Ascending aorta (tissue), 2 donors: ENCODE data around the gene TMEM61. TPM values are rescaled to one million over a fixed set of nuclear protein-coding genes. Genes with fewer than 3 reads are reported as not detected.

Experiments
- DNase-seq, 2 donors: peaks; one replicate each; pipeline ENCODE4 v3.0.0-alpha.2; 2019; ENCODE audit warnings: low spot score in 2 of 2
- H3K27ac ChIP-seq, 2 donors: fragments of 200-600 bp; sonication (generic); one replicate each; pipeline ENCODE4 v1.5.1; 2016 to 2017; ENCODE audit warnings: mild to moderate bottlenecking in 1 of 2
- H3K27me3 ChIP-seq: fragments of 200-600 bp; sonication (generic); one replicate; pipeline ENCODE4 v1.5.1; 2017
- H3K36me3 ChIP-seq, 2 donors: fragments of 200-600 bp; sonication (generic); one replicate each; pipeline ENCODE4 v1.5.1; 2016
- H3K4me1 ChIP-seq, 2 donors: fragments of 200-600 bp; sonication (generic); one replicate each; pipeline ENCODE4 v1.5.1; 2016 to 2017; ENCODE audit warnings: mild to moderate bottlenecking in 1 of 2
- H3K4me3 ChIP-seq, 2 donors: fragments of 200-600 bp; sonication (generic); one replicate each; pipeline ENCODE4 v1.5.1; 2016 to 2017; ENCODE audit warnings: mild to moderate bottlenecking in 1 of 2
- H3K9me3 ChIP-seq, 2 donors: fragments of 200-600 bp; sonication (generic); one replicate each; pipeline ENCODE4 v1.5.1; 2016
- CTCF ChIP-seq, 3 experiments: fragments of 200-600 bp in 2 of 3; fragments of 450-650 bp in 1 of 3; sonication (generic) in 2 of 3; IDR thresholded peaks; one replicate each; pipeline ENCODE4 v1.5.1; 2016 to 2019; ENCODE audit warnings: antibody characterized with exemption in 3 of 3, mild to moderate bottlenecking in 1 of 3, moderate library complexity in 1 of 3
- intact Hi-C: fragments of 100-400 bp; cut with DNase I; formaldehyde crosslinking; loops from one replicate; pipeline ENCODE4 v1.15.1; 2023
- total RNA-seq: library from RNA; depleted of rRNA; stranded (reverse); fragments of >200 nt; gene quantifications from one replicate; pipeline ENCODE4 v1.1.0, GENCODE V29; 2016

Gene TMEM61
- total RNA-seq, 1 donor from 2014 or later, result not detected

- no peak for TF ChIP-seq CTCF (IDR thresholded peaks at IDR 0.05)
- Histone ChIP-seq H3K9me3 (no peaks in the 10 kb centered on the region), H3K27ac (no peak overlapping the region), H3K27me3 (no peaks in the 10 kb centered on the region), H3K4me1 (peaks cover 0 to 11% of the 10 kb centered on the region in 2 donors), H3K4me3 (no peak overlapping the region), H3K36me3 (no peaks in the 10 kb centered on the region)
- intact Hi-C loops, result no loop called here
- peak in 1 of 2 donors; percentile 22 for DNase-seq
Measured at GRCh38 chr1:54971317-54971791, 9.1 kb upstream of the TMEM61 start.

DNA sequence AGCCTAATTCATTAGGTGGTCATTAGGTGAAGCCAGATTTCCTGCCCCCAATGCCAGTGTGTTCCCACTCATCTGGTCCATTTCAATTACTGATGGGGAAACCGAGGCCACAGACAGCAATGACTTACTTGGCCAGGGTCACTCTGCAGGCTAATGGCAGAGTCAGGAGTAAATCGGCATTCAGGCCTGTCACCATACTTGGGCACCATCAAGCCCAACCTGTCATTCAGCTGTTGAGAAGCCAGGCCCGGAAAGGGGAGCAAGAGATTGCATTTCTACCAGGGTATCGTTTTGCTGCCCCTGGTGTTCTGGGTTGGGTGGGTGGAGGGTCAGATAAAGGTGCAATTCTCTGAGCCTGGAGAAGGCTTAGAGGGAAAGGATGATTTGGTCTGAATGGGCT lies 8.0 kb upstream of the TMEM61 start:
- Histone ChIP-seq H3K27me3 (no peaks in the 10 kb centered on the region), H3K36me3 (no peaks in the 10 kb centered on the region), H3K4me3 (peak overlapping the region in 1 of 2 donors; percentile 1), H3K27ac (peak overlapping the region; percentile 77 to 83), H3K4me1 (peaks cover 0 to 15% of the 10 kb centered on the region in 2 donors), H3K9me3 (no peaks in the 10 kb centered on the region)
- peak in 1 of 2 donors; percentile 39 for DNase-seq
- TF ChIP-seq CTCF (IDR thresholded peaks at IDR 0.05), result no peak
- intact Hi-C loops, result no loop called here

GRCh38 chr1:54973205-54973921 lies 7.1 kb upstream of the TMEM61 start:
- intact Hi-C loops, result loop anchor here (1.0 kb wide), 1 partner anchor 23 kb away; no protein-coding TSS in a partner anchor
- peaks cover 0 to 15% of the 10 kb centered on the region in 2 donors for H3K4me1 ChIP-seq
- no peaks in the 10 kb centered on the region for H3K36me3 ChIP-seq
- peak overlapping the region in 1 of 2 donors; percentile 1 for H3K4me3 ChIP-seq
- TF ChIP-seq CTCF (IDR thresholded peaks at IDR 0.05), result peak in 2 of 3 experiments; percentile 42 to 47
- no peaks in the 10 kb centered on the region for H3K27me3 ChIP-seq
- DNase-seq, result peak in 1 of 2 donors; percentile 84
- H3K27ac ChIP-seq, result peak overlapping the region; percentile 77 to 83
- H3K9me3 ChIP-seq, result no peaks in the 10 kb centered on the region

- Histone ChIP-seq H3K27ac (no peak overlapping the region), H3K4me1 (peaks cover 0 to 20% of the 10 kb centered on the region in 2 donors), H3K9me3 (no peaks in the 10 kb centered on the region), H3K36me3 (no peaks in the 10 kb centered on the region), H3K27me3 (no peaks in the 10 kb centered on the region), H3K4me3 (no peak overlapping the region)
- intact Hi-C loops, result no loop called here
- no peak for TF ChIP-seq CTCF (IDR thresholded peaks at IDR 0.05)
- peak in 1 of 2 donors; percentile 16 for DNase-seq
Measured at GRCh38 chr1:54975356-54976108, 4.9 kb upstream of the TMEM61 start.

- no peaks in the 10 kb centered on the region for H3K27me3 ChIP-seq
- no peak overlapping the region for H3K4me3 ChIP-seq
- no peak for TF ChIP-seq CTCF (IDR thresholded peaks at IDR 0.05)
- H3K27ac ChIP-seq, result peak overlapping the region; percentile 5 to 39
- intact Hi-C loops, result no loop called here
- H3K36me3 ChIP-seq, result no peaks in the 10 kb centered on the region
- DNase-seq, result peak in 1 of 2 donors; percentile 64
- no peaks in the 10 kb centered on the region for H3K9me3 ChIP-seq
- peaks cover 0 to 20% of the 10 kb centered on the region in 2 donors for H3K4me1 ChIP-seq
Measured at GRCh38 chr1:54976747-54977146, 3.7 kb upstream of the TMEM61 start.
